Endothelial cell of umbilical vein (primary cell): ENCODE data around the gene PGAP3.

ENCODE experiments used
- CTCF ChIP-seq, 2 donors: IDR thresholded peaks; 1 replicate in 1 of 2; 2 replicates in 1 of 2; pipeline ENCODE4 v1.5.1; 2011; ENCODE audit warnings: low read length in 2 of 2, mild to moderate bottlenecking in 2 of 2, moderate library complexity in 2 of 2, control low read depth in 1 of 2, inconsistent platforms in 1 of 2, low read depth in 1 of 2; ENCODE audit not compliant: insufficient read depth in 1 of 2; ENCODE audit errors: extremely low read depth in 1 of 2
- EZH2 ChIP-seq: IDR thresholded peaks from 2 replicates; pipeline ENCODE4 v1.6.1; 2012; ENCODE audit warnings: borderline replicate concordance, low read depth, mild to moderate bottlenecking, moderate library complexity, low read length, inconsistent platforms; ENCODE audit not compliant: severe bottlenecking
- POLR2A ChIP-seq: IDR thresholded peaks from 2 replicates; pipeline ENCODE4 v1.6.1; 2012; ENCODE audit warnings: low read depth, mild to moderate bottlenecking, control low read depth, low read length
- POLR2AphosphoS5 ChIP-seq: IDR thresholded peaks from 2 replicates; pipeline ENCODE4 v1.6.1; 2012; ENCODE audit warnings: low read depth, mild to moderate bottlenecking, control low read depth, low read length, moderate library complexity; ENCODE audit not compliant: insufficient read depth

GRCh38 chr17:39643271-39643670 lies 44.6 kb downstream of the PGAP3 start:
- no peak for TF ChIP-seq POLR2A
- TF ChIP-seq CTCF (IDR thresholded peaks at IDR 0.05; ENCODE audit: extremely low read depth in 1 of 2, insufficient read depth in 1 of 2, low read depth in 1 of 2, low read length in 2 of 2): no peak
- no peak for TF ChIP-seq POLR2AphosphoS5
- TF ChIP-seq EZH2: no peak
